Activated CD8-positive, alpha-beta memory T cell treated with anti-CD3 and anti-CD28 coated beads for 36 hours (primary cell): ENCODE data around the gene SNURF. TPM values are rescaled to one million over a fixed set of nuclear protein-coding genes. Genes with fewer than 3 reads are reported as not detected.
"Not testable (repeated sequence)": the region's sequence is repeated elsewhere in the genome, so short reads cannot be mapped to it uniquely, and the experiment has no call there.

Experiments
- CTCF ChIA-PET: fragments of 350-600 bp; sonication (Branson Sonifier 250); formaldehyde crosslinking; loops from one replicate; lab custom pipeline; 2021; ENCODE audit warnings: antibody characterized with exemption; lab: Charles Lee
- POLR2A ChIA-PET: fragments of 350-600 bp; sonication (Branson Sonifier 250); formaldehyde crosslinking; loops from one replicate; lab custom pipeline; 2021; ENCODE audit warnings: antibody characterized with exemption; lab: Charles Lee
- total RNA-seq, 2 experiments: library from RNA; stranded (reverse); gene quantifications; one replicate each; pipeline ENCODE4 v1.2.3, GENCODE V29; 2021

The SNURF gene
- total RNA-seq: 10 to 100 TPM; 14.7 to 16.2 TPM

GRCh38 chr15:24954783-24955530 lies at the start of gene SNURF, which contains the start of gene SNRPN:
SNURF (plus strand) TSS chr15:24954987; CDS start chr15:24955049, 62 bp downstream.
SNRPN (plus strand) TSS chr15:24954987; CDS start chr15:24974454, 19,467 bp downstream.
- POLR2A ChIA-PET: no interaction called here

GRCh38 chr15:24916305-24917009 lies 38.3 kb upstream of the SNURF start:
- ChIA-PET CTCF (no interaction called here), POLR2A (no interaction called here)

More at GRCh38 chr15:24954783-24955530, at the start of gene SNURF, which contains the start of gene SNRPN:
- CTCF ChIA-PET: no interaction called here

- ChIA-PET POLR2A (no interaction called here), CTCF (no interaction called here)
Measured at GRCh38 chr15:24917431-24917830, 37.4 kb upstream of the SNURF start.

GRCh38 chr15:24919446-24919845 lies 35.3 kb upstream of the SNURF start:
- CTCF ChIA-PET: no interaction called here
- POLR2A ChIA-PET: no interaction called here

GRCh38 chr15:24922781-24923180 lies 32.0 kb upstream of the SNURF start:
- POLR2A ChIA-PET, CTCF ChIA-PET: not testable (repeated sequence)

- ChIA-PET CTCF (no interaction called here), POLR2A (no interaction called here)
Measured at GRCh38 chr15:24924153-24924552, 30.6 kb upstream of the SNURF start.

GRCh38 chr15:24924621-24925020 lies 30.2 kb upstream of the SNURF start:
- ChIA-PET CTCF (no interaction called here), POLR2A (no interaction called here)

- CTCF ChIA-PET, POLR2A ChIA-PET: not testable (repeated sequence)
Measured at GRCh38 chr15:24931874-24932732, 22.7 kb upstream of the SNURF start.

GRCh38 chr15:24933716-24934115 lies 21.1 kb upstream of the SNURF start:
- ChIA-PET POLR2A (no interaction called here), CTCF (no interaction called here)

- CTCF ChIA-PET, POLR2A ChIA-PET: not testable (repeated sequence)
Measured at GRCh38 chr15:24938224-24938623, 16.6 kb upstream of the SNURF start.

GRCh38 chr15:24940236-24940635 lies 14.6 kb upstream of the SNURF start:
- ChIA-PET CTCF (no interaction called here), POLR2A (no interaction called here)

GRCh38 chr15:24943361-24943760 lies 11.4 kb upstream of the SNURF start:
- CTCF ChIA-PET: no interaction called here
- POLR2A ChIA-PET: no interaction called here

GRCh38 chr15:24944954-24945353 lies 9.8 kb upstream of the SNURF start:
- POLR2A ChIA-PET: no interaction called here
- CTCF ChIA-PET: no interaction called here

GRCh38 chr15:24945711-24946110 lies 9.1 kb upstream of the SNURF start:
- POLR2A ChIA-PET: no interaction called here
- CTCF ChIA-PET: no interaction called here

GRCh38 chr15:24948495-24948894 lies 6.3 kb upstream of the SNURF start:
- POLR2A ChIA-PET: no interaction called here

GRCh38 chr15:24955531-24955921 lies 739 bp downstream of the SNURF start:
- POLR2A ChIA-PET: interaction anchor here (0.6 kb wide), 1 partner anchor 1421 kb away, joined by 3 read pairs; no protein-coding TSS in a partner anchor
- CTCF ChIA-PET: no interaction called here

More at GRCh38 chr15:24948495-24948894, 6.3 kb upstream of the SNURF start:
- CTCF ChIA-PET: no interaction called here

- POLR2A ChIA-PET: interaction anchor here (0.6 kb wide), 1 partner anchor 1420 kb away, joined by 3 read pairs; no protein-coding TSS in a partner anchor
- CTCF ChIA-PET: no interaction called here
Measured at GRCh38 chr15:24956111-24956838, 1.5 kb downstream of the SNURF start.

GRCh38 chr15:24957691-24958090 lies 2.9 kb downstream of the SNURF start:
- ChIA-PET POLR2A (interaction anchor here (0.6 kb wide), 1 partner anchor 52 kb away, joined by 6 read pairs; no protein-coding TSS in a partner anchor), CTCF (interaction anchor here (0.6 kb wide), 1 partner anchor 366 kb away, joined by 3 read pairs; no protein-coding TSS in a partner anchor)

GRCh38 chr15:24961967-24962366 lies 7.2 kb downstream of the SNURF start:
- ChIA-PET POLR2A (no interaction called here), CTCF (no interaction called here)
